ENCODE data around the gene TREH.

DNA sequence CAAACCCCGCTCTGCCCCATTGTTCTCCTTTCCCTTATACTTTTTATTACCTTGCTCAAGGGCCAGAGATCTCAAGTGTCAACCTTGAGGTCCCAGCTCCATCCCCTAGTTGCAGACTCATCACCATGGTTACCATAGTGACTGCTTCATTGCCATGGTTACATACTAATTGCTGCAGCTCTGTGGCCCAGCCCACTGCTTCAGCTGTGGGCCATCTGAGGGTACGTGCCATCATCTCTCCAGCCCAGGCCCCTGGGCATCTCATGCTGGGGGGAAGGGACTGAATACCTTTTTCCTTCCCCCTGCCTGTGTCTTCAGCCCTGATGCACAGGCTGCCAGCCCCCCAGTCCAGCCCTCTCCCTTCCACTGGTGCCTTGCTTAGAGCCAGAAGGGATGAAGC is 22.2 kb downstream of the TREH start:
- TF ChIP-seq CTCF (conservative IDR thresholded peaks at IDR 0.05; ENCODE audit: low read depth, low read length) (no peak), EZH2 (IDR thresholded peaks at IDR 0.05; ENCODE audit: borderline replicate concordance, low read depth, low read length, poor library complexity, severe bottlenecking) (no peak)

All from A673 (cell line).